GM18868 (cell line): ENCODE measurements around the gene TXK.

Experiments used
- ATAC-seq: cut with Tn5 transposase; IDR thresholded peaks from one replicate; pipeline ENCODE4 v1.9.1; 2021; ENCODE audit warnings: mild to moderate bottlenecking, moderate library complexity; ENCODE audit not compliant: unreplicated experiment

TXK gene

GRCh38 chr4:48108309-48109073 lies 25.6 kb downstream of the TXK start:
- ATAC-seq = no peak

- no peak for ATAC-seq
Observed at GRCh38 chr4:48105230-48105629, 28.8 kb downstream of the TXK start.

GRCh38 chr4:48103483-48104139 lies 30.4 kb downstream of the TXK start:
- peak; percentile 60 for ATAC-seq

- ATAC-seq = no peak
Observed at GRCh38 chr4:48102303-48102702, 31.7 kb downstream of the TXK start.

- no peak for ATAC-seq
Observed at GRCh38 chr4:48100256-48100655, 33.8 kb downstream of the TXK start.

- ATAC-seq = no peak
Observed at GRCh38 chr4:48095441-48095840, 38.6 kb downstream of the TXK start.

- no peak for ATAC-seq
Observed at GRCh38 chr4:48093991-48094416, 40.0 kb downstream of the TXK start.

- no peak for ATAC-seq
Observed at GRCh38 chr4:48090621-48091020, 43.4 kb downstream of the TXK start.

- no peak for ATAC-seq
Observed at GRCh38 chr4:48085821-48086589, 48.0 kb downstream of the TXK start.

- ATAC-seq = no peak
Observed at GRCh38 chr4:48082956-48083355, 51.1 kb downstream of the TXK start.

GRCh38 chr4:48081196-48081595 lies 52.9 kb downstream of the TXK start:
- no peak for ATAC-seq

GRCh38 chr4:48079972-48080391 lies 54.1 kb downstream of the TXK start:
- no peak for ATAC-seq

- no peak for ATAC-seq
Observed at GRCh38 chr4:48078862-48079655, 55.0 kb downstream of the TXK start.

- ATAC-seq = no peak
Observed at GRCh38 chr4:48078425-48078824, 55.6 kb downstream of the TXK start.

- ATAC-seq = no peak
Observed at GRCh38 chr4:48074657-48075056, 59.4 kb downstream of the TXK start.

GRCh38 chr4:48073567-48074103 lies 60.4 kb downstream of the TXK start:
- ATAC-seq = no peak

- no peak for ATAC-seq
Observed at GRCh38 chr4:48071191-48071590, 62.9 kb downstream of the TXK start.

- no peak for ATAC-seq
Observed at GRCh38 chr4:48069026-48069425, 65.0 kb downstream of the TXK start.

GRCh38 chr4:48068182-48068581 lies 65.9 kb downstream of the TXK start:
- peak; percentile 31 for ATAC-seq

- ATAC-seq = no peak
Observed at GRCh38 chr4:48067536-48067935, 66.5 kb downstream of the TXK start.
